Measurements from ENCODE around the gene RAB18.

DNA sequence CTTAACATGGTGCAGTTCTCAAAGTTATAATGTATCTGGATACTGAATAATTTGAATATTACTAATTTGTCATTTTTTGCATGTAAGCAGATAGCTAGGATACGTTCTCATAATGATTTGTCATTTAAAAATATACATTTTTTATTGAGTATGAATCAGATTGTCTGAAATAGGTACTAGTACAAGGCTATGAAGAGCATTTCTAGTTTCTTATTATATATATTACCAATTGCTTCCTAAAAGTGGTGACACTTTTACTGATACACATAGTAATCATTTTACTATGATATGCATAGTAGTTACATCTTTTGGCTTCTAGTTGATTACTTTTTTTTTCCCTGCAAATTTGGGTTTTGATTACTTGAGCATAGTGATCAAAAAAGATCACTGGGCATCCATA, 26.4 kb downstream of the RAB18 start:
- TF ChIP-seq, protein P1, sequence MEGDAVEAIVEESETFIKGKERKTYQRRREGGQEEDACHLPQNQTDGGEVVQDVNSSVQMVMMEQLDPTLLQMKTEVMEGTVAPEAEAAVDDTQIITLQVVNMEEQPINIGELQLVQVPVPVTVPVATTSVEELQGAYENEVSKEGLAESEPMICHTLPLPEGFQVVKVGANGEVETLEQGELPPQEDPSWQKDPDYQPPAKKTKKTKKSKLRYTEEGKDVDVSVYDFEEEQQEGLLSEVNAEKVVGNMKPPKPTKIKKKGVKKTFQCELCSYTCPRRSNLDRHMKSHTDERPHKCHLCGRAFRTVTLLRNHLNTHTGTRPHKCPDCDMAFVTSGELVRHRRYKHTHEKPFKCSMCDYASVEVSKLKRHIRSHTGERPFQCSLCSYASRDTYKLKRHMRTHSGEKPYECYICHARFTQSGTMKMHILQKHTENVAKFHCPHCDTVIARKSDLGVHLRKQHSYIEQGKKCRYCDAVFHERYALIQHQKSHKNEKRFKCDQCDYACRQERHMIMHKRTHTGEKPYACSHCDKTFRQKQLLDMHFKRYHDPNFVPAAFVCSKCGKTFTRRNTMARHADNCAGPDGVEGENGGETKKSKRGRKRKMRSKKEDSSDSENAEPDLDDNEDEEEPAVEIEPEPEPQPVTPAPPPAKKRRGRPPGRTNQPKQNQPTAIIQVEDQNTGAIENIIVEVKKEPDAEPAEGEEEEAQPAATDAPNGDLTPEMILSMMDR (IDR thresholded peaks at IDR 0.05) = no peak
- TF ChIP-seq POLR2AphosphoS5 (IDR thresholded peaks at IDR 0.05) = no peak
